ENCODE results near the gene ISM1.

GRCh38 chr20:13255356-13255755 is 34.3 kb downstream of the ISM1 start:
- TF ChIP-seq, protein P1, sequence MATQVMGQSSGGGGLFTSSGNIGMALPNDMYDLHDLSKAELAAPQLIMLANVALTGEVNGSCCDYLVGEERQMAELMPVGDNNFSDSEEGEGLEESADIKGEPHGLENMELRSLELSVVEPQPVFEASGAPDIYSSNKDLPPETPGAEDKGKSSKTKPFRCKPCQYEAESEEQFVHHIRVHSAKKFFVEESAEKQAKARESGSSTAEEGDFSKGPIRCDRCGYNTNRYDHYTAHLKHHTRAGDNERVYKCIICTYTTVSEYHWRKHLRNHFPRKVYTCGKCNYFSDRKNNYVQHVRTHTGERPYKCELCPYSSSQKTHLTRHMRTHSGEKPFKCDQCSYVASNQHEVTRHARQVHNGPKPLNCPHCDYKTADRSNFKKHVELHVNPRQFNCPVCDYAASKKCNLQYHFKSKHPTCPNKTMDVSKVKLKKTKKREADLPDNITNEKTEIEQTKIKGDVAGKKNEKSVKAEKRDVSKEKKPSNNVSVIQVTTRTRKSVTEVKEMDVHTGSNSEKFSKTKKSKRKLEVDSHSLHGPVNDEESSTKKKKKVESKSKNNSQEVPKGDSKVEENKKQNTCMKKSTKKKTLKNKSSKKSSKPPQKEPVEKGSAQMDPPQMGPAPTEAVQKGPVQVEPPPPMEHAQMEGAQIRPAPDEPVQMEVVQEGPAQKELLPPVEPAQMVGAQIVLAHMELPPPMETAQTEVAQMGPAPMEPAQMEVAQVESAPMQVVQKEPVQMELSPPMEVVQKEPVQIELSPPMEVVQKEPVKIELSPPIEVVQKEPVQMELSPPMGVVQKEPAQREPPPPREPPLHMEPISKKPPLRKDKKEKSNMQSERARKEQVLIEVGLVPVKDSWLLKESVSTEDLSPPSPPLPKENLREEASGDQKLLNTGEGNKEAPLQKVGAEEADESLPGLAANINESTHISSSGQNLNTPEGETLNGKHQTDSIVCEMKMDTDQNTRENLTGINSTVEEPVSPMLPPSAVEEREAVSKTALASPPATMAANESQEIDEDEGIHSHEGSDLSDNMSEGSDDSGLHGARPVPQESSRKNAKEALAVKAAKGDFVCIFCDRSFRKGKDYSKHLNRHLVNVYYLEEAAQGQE (IDR thresholded peaks at IDR 0.05; ENCODE audit: insufficient replicate concordance, low read depth) = no peak
- no peak for TF ChIP-seq CTCF (IDR thresholded peaks at IDR 0.05; ENCODE audit: insufficient read depth, low read length)

All from HL-60 (cell line).